Tibial artery (tissue), 4 donors: Measurements from ENCODE around the gene GIT1.

Experiments
- DNase-seq, 2 donors: peaks; one replicate each; pipeline ENCODE4 v3.0.0-alpha.2; 2019
- H3K27ac ChIP-seq, 2 donors: fragments of 200-600 bp; sonication (generic) in 1 of 2; 1 replicate in 1 of 2; 2 replicates in 1 of 2; pipeline ENCODE4 v1.5.1; 2018 to 2019; ENCODE audit warnings: mild to moderate bottlenecking in 1 of 2
- H3K27me3 ChIP-seq, 2 donors: fragments of 200-600 bp; sonication (generic) in 1 of 2; one replicate each; pipeline versions ENCODE4 v1.5.1 to v1.6.0; 2016 to 2019
- H3K36me3 ChIP-seq, 3 donors: fragments of 200-600 bp; sonication (generic) in 2 of 3; one replicate each; pipeline ENCODE4 v1.5.1; 2016 to 2019; ENCODE audit warnings: mild to moderate bottlenecking in 2 of 3
- H3K4me1 ChIP-seq, 4 donors: fragments of 200-600 bp; sonication (generic) in 2 of 4; 1 replicate in 3 of 4; 2 replicates in 1 of 4; pipeline ENCODE4 v1.5.1; 2016 to 2019
- H3K4me3 ChIP-seq, 2 donors: fragments of 200-600 bp; sonication (generic) in 1 of 2; 1 replicate in 1 of 2; 2 replicates in 1 of 2; pipeline ENCODE4 v1.5.1; 2018 to 2019; ENCODE audit warnings: mild to moderate bottlenecking in 2 of 2
- H3K9me3 ChIP-seq, 3 donors: fragments of 200-600 bp; sonication (generic) in 1 of 3; one replicate each; pipeline ENCODE4 v1.5.1; 2016 to 2019
- intact Hi-C: fragments of 100-400 bp; cut with DNase I; formaldehyde crosslinking; loops from one replicate; pipeline ENCODE4 v1.15.0; 2023; ENCODE audit warnings: low total_unique reads
- TF ChIP-seq, protein P1 (sequence below), 2 experiments: fragments of 200-600 bp in 1 of 2; fragments of 450-650 bp in 1 of 2; IDR thresholded peaks; one replicate each; pipeline ENCODE4 v1.5.1; 2017 to 2019; ENCODE audit warnings: antibody characterized with exemption in 2 of 2, mild to moderate bottlenecking in 1 of 2, moderate library complexity in 1 of 2

GIT1 gene

GRCh38 chr17:29544066-29544465 is 45.4 kb downstream of the GIT1 start:
- Histone ChIP-seq H3K36me3 (peaks cover 27 to 61% (median 29%) of the 10 kb centered on the region in 3 donors), H3K4me1 (no peaks in the 10 kb centered on the region), H3K27me3 (no peaks in the 10 kb centered on the region), H3K4me3 (no peak overlapping the region), H3K9me3 (no peaks in the 10 kb centered on the region), H3K27ac (no peak overlapping the region)
- TF ChIP-seq, protein P1, sequence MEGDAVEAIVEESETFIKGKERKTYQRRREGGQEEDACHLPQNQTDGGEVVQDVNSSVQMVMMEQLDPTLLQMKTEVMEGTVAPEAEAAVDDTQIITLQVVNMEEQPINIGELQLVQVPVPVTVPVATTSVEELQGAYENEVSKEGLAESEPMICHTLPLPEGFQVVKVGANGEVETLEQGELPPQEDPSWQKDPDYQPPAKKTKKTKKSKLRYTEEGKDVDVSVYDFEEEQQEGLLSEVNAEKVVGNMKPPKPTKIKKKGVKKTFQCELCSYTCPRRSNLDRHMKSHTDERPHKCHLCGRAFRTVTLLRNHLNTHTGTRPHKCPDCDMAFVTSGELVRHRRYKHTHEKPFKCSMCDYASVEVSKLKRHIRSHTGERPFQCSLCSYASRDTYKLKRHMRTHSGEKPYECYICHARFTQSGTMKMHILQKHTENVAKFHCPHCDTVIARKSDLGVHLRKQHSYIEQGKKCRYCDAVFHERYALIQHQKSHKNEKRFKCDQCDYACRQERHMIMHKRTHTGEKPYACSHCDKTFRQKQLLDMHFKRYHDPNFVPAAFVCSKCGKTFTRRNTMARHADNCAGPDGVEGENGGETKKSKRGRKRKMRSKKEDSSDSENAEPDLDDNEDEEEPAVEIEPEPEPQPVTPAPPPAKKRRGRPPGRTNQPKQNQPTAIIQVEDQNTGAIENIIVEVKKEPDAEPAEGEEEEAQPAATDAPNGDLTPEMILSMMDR (IDR thresholded peaks at IDR 0.05), result no peak
- intact Hi-C loops, result no loop called here
- DNase-seq, result no peak

DNA sequence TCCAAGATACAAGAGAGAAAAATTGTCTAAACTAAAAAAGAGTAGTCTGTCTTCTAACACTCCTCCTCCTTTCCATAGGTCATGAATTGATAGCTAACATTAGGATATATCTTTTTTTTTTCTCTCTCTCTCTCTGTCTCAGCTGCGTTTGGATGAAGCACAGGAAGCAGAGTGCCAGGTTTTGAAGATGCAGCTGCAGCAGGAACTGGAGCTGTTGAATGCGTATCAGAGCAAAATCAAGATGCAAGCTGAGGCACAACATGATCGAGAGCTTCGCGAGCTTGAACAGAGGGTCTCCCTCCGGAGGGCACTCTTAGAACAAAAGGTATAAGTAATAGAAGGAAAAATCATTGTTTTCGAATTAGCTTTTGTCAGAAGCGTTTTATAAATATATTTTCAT is 55.5 kb downstream of the GIT1 start:
- H3K27ac ChIP-seq, result no peak overlapping the region
- intact Hi-C loops, result no loop called here
- TF ChIP-seq, protein P1 (IDR thresholded peaks at IDR 0.05), result no peak
- no peak overlapping the region for H3K4me3 ChIP-seq
- DNase-seq, result no peak
- peaks cover 32 to 86% (median 49%) of the 10 kb centered on the region in 3 donors for H3K36me3 ChIP-seq
- H3K4me1 ChIP-seq, result no peaks in the 10 kb centered on the region
- H3K9me3 ChIP-seq, result no peaks in the 10 kb centered on the region
- no peaks in the 10 kb centered on the region for H3K27me3 ChIP-seq

DNA sequence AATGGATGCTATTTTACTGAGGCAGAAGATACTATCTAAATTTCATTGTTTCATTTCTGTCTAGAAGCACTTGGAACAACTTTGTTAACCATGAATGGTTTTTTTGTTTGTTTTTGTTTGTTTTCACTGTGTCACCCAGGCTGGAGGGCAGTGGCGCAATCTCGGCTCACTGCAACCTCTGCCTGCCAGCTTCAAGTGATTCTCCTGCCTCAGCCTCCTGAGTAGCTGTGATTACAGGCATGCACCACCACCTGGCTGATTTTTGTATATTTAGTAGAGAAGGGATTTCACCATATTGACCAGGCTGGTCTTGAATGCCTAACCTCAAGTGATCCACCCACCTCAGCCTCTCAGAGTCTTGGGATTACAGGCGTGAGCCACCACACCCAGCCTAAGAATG is 63.1 kb downstream of the GIT1 start:
- Histone ChIP-seq H3K4me3 (no peak overlapping the region), H3K9me3 (no peaks in the 10 kb centered on the region), H3K27me3 (no peaks in the 10 kb centered on the region), H3K36me3 (peaks cover 37 to 90% (median 55%) of the 10 kb centered on the region in 3 donors), H3K27ac (no peak overlapping the region), H3K4me1 (no peaks in the 10 kb centered on the region)
- TF ChIP-seq, protein P1 (IDR thresholded peaks at IDR 0.05), result no peak
- DNase-seq, result no peak
- intact Hi-C loops, result no loop called here

- Histone ChIP-seq H3K27ac (no peak overlapping the region), H3K36me3 (peaks cover 39 to 91% (median 55%) of the 10 kb centered on the region in 3 donors), H3K27me3 (no peaks in the 10 kb centered on the region), H3K4me1 (no peaks in the 10 kb centered on the region), H3K4me3 (no peak overlapping the region), H3K9me3 (no peaks in the 10 kb centered on the region)
- TF ChIP-seq, protein P1 (IDR thresholded peaks at IDR 0.05), result no peak
- intact Hi-C loops, result no loop called here
- no peak for DNase-seq
Observed at GRCh38 chr17:29524692-29525091, 64.8 kb downstream of the GIT1 start.
